Mammary epithelial cell (primary cell): ENCODE measurements around the gene PBX1.

Experiments used
- CTCF ChIP-seq, 2 donors: IDR thresholded peaks in 1 of 2; conservative IDR thresholded peaks in 1 of 2; 2 replicates each; pipeline ENCODE4 v1.5.1; 2011 to 2012; ENCODE audit warnings: inconsistent platforms in 2 of 2, low read length in 2 of 2, mild to moderate bottlenecking in 2 of 2, control low read depth in 1 of 2, low read depth in 1 of 2; ENCODE audit not compliant: insufficient read depth in 1 of 2; ENCODE audit errors: extremely low read depth in 1 of 2
- EZH2 ChIP-seq: IDR thresholded peaks from 2 replicates; pipeline ENCODE4 v1.6.1; 2012; ENCODE audit warnings: low read length, inconsistent platforms, borderline replicate concordance

- TF ChIP-seq EZH2 = no peak
- TF ChIP-seq CTCF (conservative IDR thresholded peaks at IDR 0.05 in 1 of 2, IDR thresholded peaks at IDR 0.05 in 1 of 2; ENCODE audit: extremely low read depth in 1 of 2, insufficient read depth in 1 of 2, low read depth in 1 of 2, low read length in 2 of 2) = no peak
Measured at GRCh38 chr1:164761009-164761408, 202.0 kb downstream of the PBX1 start.
